Measurements from ENCODE around the gene MTTP. TPM values are rescaled to one million over a fixed set of nuclear protein-coding genes. Genes with fewer than 3 reads are reported as not detected.

MTTP gene
- total and polyA plus RNA-seq, 12 donors: 0.23 to 5.9 (median 3.0) TPM

DNA sequence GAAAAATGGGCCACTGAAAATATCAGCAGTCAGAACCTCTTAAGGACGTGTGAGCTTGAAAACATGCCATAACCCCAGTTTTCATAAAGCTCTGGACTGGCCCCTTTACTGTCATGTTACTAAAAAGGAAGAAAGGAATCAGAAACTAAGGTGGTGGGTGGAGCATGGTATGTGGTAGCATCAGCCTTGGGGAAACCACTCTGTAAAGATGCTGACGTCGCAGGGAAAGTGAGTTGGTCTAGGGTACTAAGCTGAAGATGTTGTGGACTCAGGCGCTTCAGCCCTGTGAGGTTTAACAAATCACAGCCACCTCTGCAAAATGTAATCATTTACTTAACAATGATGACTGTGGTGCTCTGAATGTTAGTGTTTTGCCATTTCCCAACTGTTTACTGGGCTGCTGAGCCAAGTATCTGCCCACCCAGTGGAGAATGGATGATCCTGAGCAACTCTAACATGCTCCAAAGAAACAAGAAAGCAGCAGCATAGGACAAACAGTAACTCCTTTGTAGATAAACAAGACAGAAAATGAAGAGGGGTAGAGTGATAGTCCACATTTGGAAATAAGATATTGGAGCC is 49.6 kb downstream of the MTTP start:
- peaks cover 0 to 10% (median 0%) of the 10 kb centered on the region in 11 donors for H3K9me3 ChIP-seq
- TF ChIP-seq, protein P1, sequence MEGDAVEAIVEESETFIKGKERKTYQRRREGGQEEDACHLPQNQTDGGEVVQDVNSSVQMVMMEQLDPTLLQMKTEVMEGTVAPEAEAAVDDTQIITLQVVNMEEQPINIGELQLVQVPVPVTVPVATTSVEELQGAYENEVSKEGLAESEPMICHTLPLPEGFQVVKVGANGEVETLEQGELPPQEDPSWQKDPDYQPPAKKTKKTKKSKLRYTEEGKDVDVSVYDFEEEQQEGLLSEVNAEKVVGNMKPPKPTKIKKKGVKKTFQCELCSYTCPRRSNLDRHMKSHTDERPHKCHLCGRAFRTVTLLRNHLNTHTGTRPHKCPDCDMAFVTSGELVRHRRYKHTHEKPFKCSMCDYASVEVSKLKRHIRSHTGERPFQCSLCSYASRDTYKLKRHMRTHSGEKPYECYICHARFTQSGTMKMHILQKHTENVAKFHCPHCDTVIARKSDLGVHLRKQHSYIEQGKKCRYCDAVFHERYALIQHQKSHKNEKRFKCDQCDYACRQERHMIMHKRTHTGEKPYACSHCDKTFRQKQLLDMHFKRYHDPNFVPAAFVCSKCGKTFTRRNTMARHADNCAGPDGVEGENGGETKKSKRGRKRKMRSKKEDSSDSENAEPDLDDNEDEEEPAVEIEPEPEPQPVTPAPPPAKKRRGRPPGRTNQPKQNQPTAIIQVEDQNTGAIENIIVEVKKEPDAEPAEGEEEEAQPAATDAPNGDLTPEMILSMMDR (IDR thresholded peaks at IDR 0.05): no peak
- H3K27ac ChIP-seq: no peak overlapping the region
- intact Hi-C loops (cut with DNase I): loop anchor here in 1 of 10 donors (10.0 kb wide), 1 partner anchor 181 kb away; no protein-coding TSS in a partner anchor
- ATAC-seq (no peak), DNase-seq (no peak)
- WGBS, 2 donors: 68 to 69% methylated on average over 4 of the region's 4 CpGs
- H3K27me3 ChIP-seq: no peaks in the 10 kb centered on the region
- no peaks in the 10 kb centered on the region for H3K36me3 ChIP-seq
- H3K4me1 ChIP-seq: no peaks in the 10 kb centered on the region
- no peak overlapping the region for H3K4me3 ChIP-seq

DNA sequence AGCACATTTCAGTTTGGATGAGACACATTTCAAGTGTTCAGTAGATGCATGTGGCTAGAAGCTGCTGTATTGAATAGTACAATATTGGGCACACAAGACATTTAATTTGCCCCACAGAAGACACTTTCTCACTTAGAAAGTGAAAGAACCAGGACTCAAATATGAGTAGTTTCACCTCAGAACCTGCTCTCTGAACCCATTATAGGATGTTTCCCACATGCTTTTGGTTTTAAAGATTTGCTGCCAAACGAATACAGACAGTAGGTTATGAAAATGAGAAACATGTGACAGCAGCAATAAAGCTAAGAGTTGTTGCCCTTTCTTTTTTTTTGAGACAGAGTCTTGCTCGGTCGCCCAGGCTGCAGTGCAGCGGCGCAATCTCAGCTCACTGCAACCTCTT is 50.7 kb downstream of the MTTP start:
- intact Hi-C loops (cut with DNase I): loop anchor here in 1 of 10 donors (10.0 kb wide), 1 partner anchor 179 kb away; no protein-coding TSS in a partner anchor
- Histone ChIP-seq H3K9me3 (peaks cover 0 to 10% (median 0%) of the 10 kb centered on the region in 11 donors), H3K27me3 (no peaks in the 10 kb centered on the region), H3K27ac (no peak overlapping the region), H3K4me1 (no peaks in the 10 kb centered on the region), H3K36me3 (no peaks in the 10 kb centered on the region), H3K4me3 (no peak overlapping the region)
- TF ChIP-seq, protein P1 (IDR thresholded peaks at IDR 0.05): no peak
- 82 to 87% methylated on average over 5 of the region's 5 CpGs for WGBS, 2 donors
- no peak for DNase-seq
- no peak for ATAC-seq

DNA sequence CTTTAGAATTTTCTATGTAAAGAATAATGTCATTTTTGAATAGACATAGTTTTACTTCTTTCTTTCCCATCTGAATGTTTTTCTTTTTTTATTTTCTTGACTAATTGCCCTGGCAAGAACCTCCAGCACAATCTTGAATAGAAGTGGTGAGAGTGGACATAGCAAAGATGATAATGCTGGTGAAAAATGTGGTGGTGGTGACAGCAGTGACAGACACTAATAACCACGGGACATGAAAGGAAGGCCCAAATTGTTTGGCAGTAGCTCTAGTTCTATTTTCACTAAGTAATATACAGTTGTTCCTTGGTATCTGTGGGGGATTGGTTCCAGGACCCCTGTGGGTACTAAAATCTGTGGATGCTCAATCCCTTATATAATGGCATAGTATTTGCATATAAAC is 53.4 kb downstream of the MTTP start:
- Histone ChIP-seq H3K27me3 (no peaks in the 10 kb centered on the region), H3K4me3 (no peak overlapping the region), H3K4me1 (no peaks in the 10 kb centered on the region), H3K9me3 (peaks cover 0 to 10% (median 0%) of the 10 kb centered on the region in 11 donors), H3K27ac (peak overlapping the region in 1 of 10 donors; percentile 11), H3K36me3 (no peaks in the 10 kb centered on the region)
- TF ChIP-seq, protein P1 (IDR thresholded peaks at IDR 0.05): no peak
- DNase-seq (no peak), ATAC-seq (peak in 6 of 8 donors; percentile 38 to 88 (median 60))
- intact Hi-C loops (cut with DNase I): loop anchor here in 1 of 10 donors (10.0 kb wide), 1 partner anchor 177 kb away; no protein-coding TSS in a partner anchor
- 13 to 35% methylated on average over 1 of the region's 1 CpG for WGBS, 2 donors

DNA sequence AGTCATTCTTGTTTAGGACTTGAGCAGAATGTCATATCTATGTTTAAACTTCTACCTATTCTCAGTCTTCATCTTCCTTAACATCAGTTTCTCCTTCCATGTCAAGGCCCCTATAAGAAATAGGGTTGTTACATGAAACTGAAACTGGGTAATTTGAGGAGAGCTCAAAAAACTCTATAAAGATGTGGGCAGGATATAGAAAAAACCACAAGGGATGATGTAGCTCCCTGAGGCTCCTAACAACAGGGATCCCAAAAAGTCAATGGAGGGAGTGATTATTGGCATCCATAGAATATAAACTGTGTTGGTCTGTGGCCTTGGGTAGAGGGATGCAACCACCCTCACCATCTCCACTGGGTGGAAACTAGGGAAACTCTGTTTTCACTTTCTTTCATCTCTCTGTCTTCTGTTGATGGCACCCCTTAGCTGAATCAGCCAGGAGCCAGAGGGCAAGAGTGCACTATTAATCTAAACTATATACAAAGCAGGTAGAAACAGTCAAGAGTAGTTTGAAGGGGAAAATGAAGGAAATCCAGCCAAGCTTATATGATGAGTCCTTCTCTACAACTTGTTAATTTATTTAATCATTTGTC is 55.4 kb downstream of the MTTP start:
- H3K27ac ChIP-seq: no peak overlapping the region
- H3K9me3 ChIP-seq: peaks cover 0 to 15% (median 0%) of the 10 kb centered on the region in 11 donors
- no peaks in the 10 kb centered on the region for H3K4me1 ChIP-seq
- TF ChIP-seq, protein P1 (IDR thresholded peaks at IDR 0.05): no peak
- no peak for DNase-seq
- no peaks in the 10 kb centered on the region for H3K27me3 ChIP-seq
- intact Hi-C loops (cut with DNase I): loop anchor here in 1 of 10 donors (10.0 kb wide), 1 partner anchor 175 kb away; no protein-coding TSS in a partner anchor
- no peak overlapping the region for H3K4me3 ChIP-seq
- no peaks in the 10 kb centered on the region for H3K36me3 ChIP-seq
- ATAC-seq: no peak
